GM12801 (cell line): ENCODE data around the gene COQ8A.

Experiments
- TF ChIP-seq, protein P1 (sequence below): IDR thresholded peaks from one replicate; pipeline ENCODE4 v1.5.1; 2011; ENCODE audit warnings: control low read depth; ENCODE audit not compliant: insufficient read length; ENCODE audit errors: extremely low read depth

COQ8A gene

DNA sequence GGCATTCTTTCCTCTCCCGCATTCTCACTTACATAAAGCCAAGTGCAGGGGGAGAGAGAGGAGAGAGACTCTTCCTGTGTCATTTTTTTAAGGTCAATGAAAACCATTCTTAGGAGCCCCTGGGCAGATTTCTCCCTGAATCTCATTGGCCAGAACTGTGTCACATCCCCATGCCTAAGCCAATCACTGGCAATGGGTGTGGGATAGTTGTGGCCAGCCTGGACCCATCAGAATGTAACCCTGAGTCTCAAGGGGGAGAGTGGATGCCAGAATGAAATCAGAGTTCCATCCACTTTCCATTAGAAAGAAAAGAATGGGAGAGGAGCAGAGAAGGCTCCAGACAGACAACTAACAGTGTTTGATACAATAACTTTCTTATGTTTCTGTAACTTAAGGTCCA, 31.2 kb upstream of the COQ8A start:
- TF ChIP-seq, protein P1, sequence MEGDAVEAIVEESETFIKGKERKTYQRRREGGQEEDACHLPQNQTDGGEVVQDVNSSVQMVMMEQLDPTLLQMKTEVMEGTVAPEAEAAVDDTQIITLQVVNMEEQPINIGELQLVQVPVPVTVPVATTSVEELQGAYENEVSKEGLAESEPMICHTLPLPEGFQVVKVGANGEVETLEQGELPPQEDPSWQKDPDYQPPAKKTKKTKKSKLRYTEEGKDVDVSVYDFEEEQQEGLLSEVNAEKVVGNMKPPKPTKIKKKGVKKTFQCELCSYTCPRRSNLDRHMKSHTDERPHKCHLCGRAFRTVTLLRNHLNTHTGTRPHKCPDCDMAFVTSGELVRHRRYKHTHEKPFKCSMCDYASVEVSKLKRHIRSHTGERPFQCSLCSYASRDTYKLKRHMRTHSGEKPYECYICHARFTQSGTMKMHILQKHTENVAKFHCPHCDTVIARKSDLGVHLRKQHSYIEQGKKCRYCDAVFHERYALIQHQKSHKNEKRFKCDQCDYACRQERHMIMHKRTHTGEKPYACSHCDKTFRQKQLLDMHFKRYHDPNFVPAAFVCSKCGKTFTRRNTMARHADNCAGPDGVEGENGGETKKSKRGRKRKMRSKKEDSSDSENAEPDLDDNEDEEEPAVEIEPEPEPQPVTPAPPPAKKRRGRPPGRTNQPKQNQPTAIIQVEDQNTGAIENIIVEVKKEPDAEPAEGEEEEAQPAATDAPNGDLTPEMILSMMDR: no peak

DNA sequence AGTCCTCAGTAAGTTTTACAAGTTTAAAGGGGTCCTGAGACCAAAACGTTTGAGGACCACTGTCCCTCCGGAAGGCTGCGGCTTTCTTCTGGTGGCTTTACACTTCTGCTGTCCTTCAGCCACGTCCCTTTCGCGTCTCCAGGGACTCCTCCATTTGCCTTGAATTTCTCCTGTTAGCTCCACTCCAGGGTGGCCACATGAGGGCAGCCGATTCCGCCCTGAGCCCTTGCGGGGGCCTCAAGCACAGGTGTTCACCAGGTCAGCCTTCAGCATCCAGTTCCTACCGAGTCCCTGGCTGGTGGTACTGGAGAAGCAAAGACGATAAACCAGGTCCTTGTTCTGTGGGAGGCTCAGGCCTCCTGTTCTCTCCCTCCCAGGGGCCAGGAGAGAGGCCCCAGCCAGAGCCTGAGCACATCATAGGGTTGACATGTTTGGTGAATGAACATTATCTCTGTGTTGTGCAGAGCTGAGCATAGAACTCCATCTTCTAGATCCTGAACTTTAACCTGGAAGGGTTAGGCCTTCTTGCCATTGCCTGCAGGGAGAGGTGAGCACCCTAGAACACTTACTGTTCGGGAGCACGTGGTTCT, 27.4 kb upstream of the COQ8A start:
- TF ChIP-seq, protein P1: no peak

GRCh38 chr1:226915672-226915995, 24.5 kb upstream of the COQ8A start:
- TF ChIP-seq, protein P1: no peak

DNA sequence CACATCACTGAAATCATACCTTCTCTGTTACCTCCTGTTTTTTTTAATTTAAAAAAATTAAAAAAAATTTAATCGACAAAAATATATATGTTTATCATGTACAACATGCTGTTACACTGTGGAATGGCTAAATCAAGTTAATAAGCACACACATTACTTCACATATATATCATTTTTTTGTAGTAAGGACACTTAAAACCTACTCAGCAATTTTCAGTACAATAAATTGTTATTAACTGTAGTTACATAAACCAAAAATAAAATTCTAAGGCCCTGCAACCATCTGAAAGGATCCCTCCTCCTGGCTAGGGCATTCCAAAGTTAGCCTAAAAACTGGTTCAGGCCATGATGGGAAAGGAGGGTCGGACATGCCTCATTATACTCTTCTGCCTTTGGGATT, 23.6 kb upstream of the COQ8A start:
- TF ChIP-seq, protein P1: no peak

- TF ChIP-seq, protein P1: no peak
These were observed 20.5 kb upstream of the COQ8A start for GRCh38 chr1:226919587-226919986.

GRCh38 chr1:226919995-226920394, 20.1 kb upstream of the COQ8A start:
- TF ChIP-seq, protein P1: no peak

DNA sequence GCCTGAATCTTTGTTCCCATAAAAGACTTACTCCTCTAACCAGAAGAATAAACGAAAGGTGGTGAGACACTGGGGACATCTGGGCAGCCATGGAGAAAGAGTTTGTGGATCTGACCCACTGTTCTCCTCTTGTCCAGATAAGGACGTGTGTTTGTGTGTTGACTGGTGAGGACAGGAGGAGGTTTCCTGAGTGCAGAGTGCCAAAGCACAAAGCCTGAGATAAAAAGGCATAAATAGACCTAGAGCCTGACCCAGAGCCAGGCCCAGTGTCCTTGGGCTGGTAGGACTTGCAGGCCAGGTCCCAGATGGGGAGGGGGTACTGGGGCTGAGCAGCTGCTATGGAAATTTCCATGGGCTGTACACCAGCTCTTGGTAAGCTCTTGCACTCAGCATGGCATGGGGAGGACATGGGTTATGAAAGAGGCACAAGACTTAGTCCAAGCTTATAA, 19.6 kb upstream of the COQ8A start:
- TF ChIP-seq, protein P1: no peak
